Endothelial cell of umbilical vein (primary cell): ENCODE results near the gene PIGQ. TPM values are rescaled to one million over a fixed set of nuclear protein-coding genes. Genes with fewer than 3 reads are reported as not detected.

Experiments
- BruUV-seq: library from RNA; stranded (reverse); fragments of 400-500 nt; replicated peaks from 2 replicates; lab custom pipeline; 2021; lab: Mats Ljungman, UMichigan
- CTCF ChIA-PET: fragments of 300-600, 350-600 bp; sonication (Branson Sonifier 250); formaldehyde crosslinking; loops from one replicate; lab custom pipeline; 2021; ENCODE audit warnings: antibody characterized with exemption, inconsistent platforms; lab: Charles Lee
- POLR2A ChIA-PET: fragments of 300-600, 350-600 bp; sonication (Branson Sonifier 250); formaldehyde crosslinking; loops from one replicate; lab custom pipeline; 2021; ENCODE audit warnings: antibody characterized with exemption, inconsistent platforms; lab: Charles Lee
- DNase-seq: peaks from one replicate; pipeline ENCODE4 v3.0.0-alpha.2; 2011; ENCODE audit warnings: low read depth, low spot score
- FAIRE-seq: peaks from 2 replicates; lab custom pipeline; 2011; peaks lifted over from hg19 to GRCh38; lab: Jason Lieb, UNC
- H2AFZ ChIP-seq: 2 replicates; pipeline ENCODE4 v1.6.0; 2012; ENCODE audit warnings: low read depth, low read length, control low read depth, inconsistent platforms
- H3K27ac ChIP-seq: 2 replicates; pipeline ENCODE4 v1.5.1; 2011; ENCODE audit warnings: low read depth, mild to moderate bottlenecking, control low read depth, low read length, moderate library complexity; ENCODE audit not compliant: insufficient read depth
- H3K27me3 ChIP-seq, 2 experiments: 2 replicates each; pipeline versions ENCODE4 v1.6.0 to v1.6.1; 2011; ENCODE audit warnings: low read length in 2 of 2, mixed read lengths in 1 of 2; ENCODE audit not compliant: control insufficient read depth in 2 of 2, insufficient read depth in 2 of 2
- H3K36me3 ChIP-seq, 2 experiments: 2 replicates in 1 of 2; 3 replicates in 1 of 2; pipeline ENCODE4 v1.5.1; 2011; ENCODE audit warnings: low read length in 2 of 2, mild to moderate bottlenecking in 1 of 2, moderate library complexity in 1 of 2; ENCODE audit not compliant: control insufficient read depth in 2 of 2, insufficient read depth in 2 of 2; ENCODE audit errors: extremely low read depth in 1 of 2
- H3K4me1 ChIP-seq: 3 replicates; pipeline ENCODE4 v1.5.1; 2011; ENCODE audit warnings: mild to moderate bottlenecking, low read length; ENCODE audit not compliant: control insufficient read depth, insufficient read depth; ENCODE audit errors: extremely low read depth
- H3K4me2 ChIP-seq: 2 replicates; pipeline ENCODE4 v1.6.1; 2011; ENCODE audit warnings: low read length, control low read depth, mixed read lengths; ENCODE audit not compliant: insufficient read depth
- H3K4me3 ChIP-seq, 3 experiments: fragments of 200-600 bp in 1 of 3; sonication (generic), shearing (Covaris generic) in 1 of 3; replicated peaks in 1 of 3; 2 replicates each; pipeline ENCODE4 v1.5.1; 2011 to 2016; ENCODE audit warnings: control low read depth in 3 of 3, low read length in 3 of 3, mild to moderate bottlenecking in 2 of 3, inconsistent platforms in 1 of 3, low read depth in 1 of 3, moderate library complexity in 1 of 3; ENCODE audit not compliant: insufficient read depth in 1 of 3
- H3K79me2 ChIP-seq: 2 replicates; pipeline ENCODE4 v1.6.0; 2012; ENCODE audit warnings: low read length, inconsistent platforms; ENCODE audit not compliant: control insufficient read depth, insufficient read depth
- H3K9ac ChIP-seq: replicated peaks from 2 replicates; pipeline ENCODE3; 2011; ENCODE audit warnings: low read length, control low read depth; ENCODE audit not compliant: insufficient read depth; ENCODE audit errors: extremely low read depth
- H3K9me1 ChIP-seq: replicated peaks from 3 replicates; pipeline ENCODE4 v1.6.0; 2011; ENCODE audit warnings: mild to moderate bottlenecking, low read length; ENCODE audit not compliant: control insufficient read depth, insufficient read depth; ENCODE audit errors: extremely low read depth
- H3K9me3 ChIP-seq: replicated peaks from 2 replicates; pipeline ENCODE4 v1.5.1; 2012; ENCODE audit warnings: low read length, inconsistent platforms; ENCODE audit not compliant: control insufficient read depth, insufficient read depth
- H4K20me1 ChIP-seq: replicated peaks from 2 replicates; pipeline ENCODE3; 2011; ENCODE audit warnings: mild to moderate bottlenecking, low read length; ENCODE audit not compliant: control insufficient read depth, insufficient read depth; ENCODE audit errors: extremely low read depth
- EZH2 ChIP-seq: IDR thresholded peaks from 2 replicates; pipeline ENCODE4 v1.6.1; 2012; ENCODE audit warnings: borderline replicate concordance, low read depth, mild to moderate bottlenecking, moderate library complexity, low read length, inconsistent platforms; ENCODE audit not compliant: severe bottlenecking
- FOS ChIP-seq: IDR thresholded peaks from 2 replicates; pipeline ENCODE4 v1.6.1; 2011; ENCODE audit warnings: mild to moderate bottlenecking, low read length, moderate library complexity, borderline replicate concordance; ENCODE audit not compliant: insufficient read depth
- GATA2 ChIP-seq: IDR thresholded peaks from 2 replicates; pipeline ENCODE4 v1.7.0; 2011; ENCODE audit warnings: low read depth, mild to moderate bottlenecking, moderate library complexity, mixed read lengths, low read length; ENCODE audit not compliant: insufficient read length, insufficient read depth
- JUN ChIP-seq: IDR thresholded peaks from 2 replicates; pipeline ENCODE4 v1.6.1; 2011; ENCODE audit warnings: borderline replicate concordance, low read depth; ENCODE audit not compliant: insufficient read length, insufficient read depth
- MYC ChIP-seq: IDR thresholded peaks from one replicate; pipeline ENCODE4 v1.6.1; 2011; ENCODE audit warnings: mild to moderate bottlenecking, low read depth, low read length
- POLR2A ChIP-seq: IDR thresholded peaks from 2 replicates; pipeline ENCODE4 v1.6.1; 2012; ENCODE audit warnings: low read depth, mild to moderate bottlenecking, control low read depth, low read length
- POLR2AphosphoS5 ChIP-seq: IDR thresholded peaks from 2 replicates; pipeline ENCODE4 v1.6.1; 2012; ENCODE audit warnings: low read depth, mild to moderate bottlenecking, control low read depth, low read length, moderate library complexity; ENCODE audit not compliant: insufficient read depth
- dilution Hi-C: fragments of 300-500 bp; cut with MboI; formaldehyde crosslinking; loops from one replicate; pipeline ENCODE4 v1.15.0; 2019; ENCODE audit warnings: low sequenced_read_pairs; ENCODE audit not compliant: extremely low pct_ligation_motif_present
- intact Hi-C: fragments of 100-400 bp; cut with micrococcal nuclease; formaldehyde crosslinking; loops from one replicate; pipeline ENCODE4 v1.10.0; 2022
- polyA plus RNA-seq, 4 experiments: library from polyadenylated mRNA; depleted of rRNA in 3 of 4; stranded (reverse) in 3 of 4; unstranded in 1 of 4; fragments of >200 nt; gene quantifications; 2 replicates each; pipeline versions ENCODE4 v1.2.1 to v1.2.3, GENCODE V29; 2011 to 2012; ENCODE audit warnings: missing spikeins in 1 of 4
- total RNA-seq: library from RNA; stranded (reverse); gene quantifications from 2 replicates; pipeline ENCODE4 v1.2.3, GENCODE V29; 2021
- TF ChIP-seq, protein P1 (sequence below), 2 donors: IDR thresholded peaks; 1 replicate in 1 of 2; 2 replicates in 1 of 2; pipeline ENCODE4 v1.5.1; 2011; ENCODE audit warnings: low read length in 2 of 2, mild to moderate bottlenecking in 2 of 2, moderate library complexity in 2 of 2, control low read depth in 1 of 2, inconsistent platforms in 1 of 2, low read depth in 1 of 2; ENCODE audit not compliant: insufficient read depth in 1 of 2; ENCODE audit errors: extremely low read depth in 1 of 2
- TF ChIP-seq, protein P2 (sequence below): IDR thresholded peaks from 2 replicates; pipeline ENCODE4 v1.6.1; 2011; ENCODE audit not compliant: insufficient read depth, insufficient read length

PIGQ gene
- total and polyA plus RNA-seq, 2 donors (not counting 3 experiments of a cell fraction or from before 2014, with no cell fraction given) = 66.9 to 67.7 TPM

DNA sequence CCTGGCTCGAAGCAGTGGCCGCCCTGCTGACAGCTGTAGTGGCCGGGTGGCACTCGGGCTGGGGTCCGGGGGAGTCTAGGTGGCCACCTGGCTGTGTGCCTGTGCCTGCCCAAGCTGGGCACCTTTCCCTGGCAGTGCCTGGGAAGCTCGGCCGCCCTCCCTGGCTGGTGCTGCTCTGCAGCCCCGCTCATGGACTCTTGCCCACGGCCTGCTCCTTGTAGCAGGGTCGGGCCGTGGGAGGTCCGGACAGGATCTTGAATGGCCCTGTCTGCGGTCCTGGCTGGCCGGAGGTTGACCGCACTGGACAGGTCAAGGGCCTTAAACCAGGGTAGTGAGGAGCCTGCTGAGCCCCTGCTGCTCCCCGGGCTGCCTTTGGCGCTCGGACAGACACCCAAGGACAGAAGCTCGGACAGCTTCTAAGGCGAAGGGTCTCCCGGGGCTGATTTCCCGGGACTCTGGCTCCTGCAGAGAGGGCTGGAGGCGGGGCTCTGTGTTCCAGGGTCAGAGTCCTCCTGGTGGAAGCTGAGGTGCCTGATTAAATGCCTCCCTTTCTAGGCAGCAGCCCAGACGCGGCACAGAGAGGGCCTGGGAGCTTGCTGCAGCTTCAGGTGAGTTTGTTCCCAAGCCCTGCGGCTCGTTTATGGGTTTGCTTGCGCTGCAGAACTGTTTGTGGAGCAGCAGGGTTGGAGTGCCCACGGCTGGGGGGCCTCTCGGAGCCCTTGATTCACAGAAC is 36.2 kb upstream of the PIGQ start:
- no peak for FAIRE-seq
- dilution Hi-C loops = no loop called here

More for the DNA sequence above, 36.2 kb upstream of the PIGQ start:
- DNase-seq = no peak
- Histone ChIP-seq H3K36me3 (peaks cover 2 to 3% of the 10 kb centered on the region in 2 experiments), H3K4me3 (no peak overlapping the region), H3K4me2 (no peak overlapping the region), H3K9me3 (no peaks in the 10 kb centered on the region), H3K9me1 (no peaks in the 10 kb centered on the region), H3K9ac (no peak overlapping the region), H3K4me1 (peaks cover 15% of the 10 kb centered on the region), H3K27ac (no peak overlapping the region), H4K20me1 (no peaks in the 10 kb centered on the region), H2AFZ (no peak overlapping the region), H3K79me2 (peaks cover 92% of the 10 kb centered on the region), H3K27me3 (no peaks in the 10 kb centered on the region)
- BruUV-seq = no TSS peak
- CTCF ChIA-PET = interaction anchor here (1.5 kb wide), 1 partner anchor 44 kb away, joined by 4 read pairs; no protein-coding TSS in a partner anchor
- TF ChIP-seq MYC (no peak), GATA2 (no peak), JUN (no peak), FOS (no peak), EZH2 (no peak), POLR2AphosphoS5 (no peak), POLR2A (no peak)
- TF ChIP-seq, protein P1, sequence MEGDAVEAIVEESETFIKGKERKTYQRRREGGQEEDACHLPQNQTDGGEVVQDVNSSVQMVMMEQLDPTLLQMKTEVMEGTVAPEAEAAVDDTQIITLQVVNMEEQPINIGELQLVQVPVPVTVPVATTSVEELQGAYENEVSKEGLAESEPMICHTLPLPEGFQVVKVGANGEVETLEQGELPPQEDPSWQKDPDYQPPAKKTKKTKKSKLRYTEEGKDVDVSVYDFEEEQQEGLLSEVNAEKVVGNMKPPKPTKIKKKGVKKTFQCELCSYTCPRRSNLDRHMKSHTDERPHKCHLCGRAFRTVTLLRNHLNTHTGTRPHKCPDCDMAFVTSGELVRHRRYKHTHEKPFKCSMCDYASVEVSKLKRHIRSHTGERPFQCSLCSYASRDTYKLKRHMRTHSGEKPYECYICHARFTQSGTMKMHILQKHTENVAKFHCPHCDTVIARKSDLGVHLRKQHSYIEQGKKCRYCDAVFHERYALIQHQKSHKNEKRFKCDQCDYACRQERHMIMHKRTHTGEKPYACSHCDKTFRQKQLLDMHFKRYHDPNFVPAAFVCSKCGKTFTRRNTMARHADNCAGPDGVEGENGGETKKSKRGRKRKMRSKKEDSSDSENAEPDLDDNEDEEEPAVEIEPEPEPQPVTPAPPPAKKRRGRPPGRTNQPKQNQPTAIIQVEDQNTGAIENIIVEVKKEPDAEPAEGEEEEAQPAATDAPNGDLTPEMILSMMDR (IDR thresholded peaks at IDR 0.05; ENCODE audit: extremely low read depth in 1 of 2, insufficient read depth in 1 of 2, low read depth in 1 of 2, low read length in 2 of 2) = no peak
- TF ChIP-seq, protein P2, sequence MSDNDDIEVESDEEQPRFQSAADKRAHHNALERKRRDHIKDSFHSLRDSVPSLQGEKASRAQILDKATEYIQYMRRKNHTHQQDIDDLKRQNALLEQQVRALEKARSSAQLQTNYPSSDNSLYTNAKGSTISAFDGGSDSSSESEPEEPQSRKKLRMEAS = no peak
- POLR2A ChIA-PET = no interaction called here
- intact Hi-C loops = no loop called here
